ENCODE measurements around the gene ITPR2.

- TF ChIP-seq POLR2A (IDR thresholded peaks at IDR 0.05; ENCODE audit: low read depth, low read length) (no peak), POLR2AphosphoS5 (IDR thresholded peaks at IDR 0.05; ENCODE audit: low read depth, low read length) (no peak), TAF1 (IDR thresholded peaks at IDR 0.05; ENCODE audit: borderline replicate concordance, low read depth, low read length) (no peak)
Measured at GRCh38 chr12:26512213-26512612, 320.8 kb downstream of the ITPR2 start.

Data from GM12892 (cell line).